GM19324 (cell line): ENCODE measurements around the gene CCL5.
"Not testable (repeated sequence)": the region's sequence is repeated elsewhere in the genome, so short reads cannot be mapped to it uniquely, and the experiment has no call there.

Source experiments
- ATAC-seq: cut with Tn5 transposase; IDR thresholded peaks from one replicate; pipeline ENCODE4 v1.9.1; 2021; ENCODE audit warnings: mild to moderate bottlenecking, moderate library complexity; ENCODE audit not compliant: unreplicated experiment, low FRiP score

CCL5 gene

DNA sequence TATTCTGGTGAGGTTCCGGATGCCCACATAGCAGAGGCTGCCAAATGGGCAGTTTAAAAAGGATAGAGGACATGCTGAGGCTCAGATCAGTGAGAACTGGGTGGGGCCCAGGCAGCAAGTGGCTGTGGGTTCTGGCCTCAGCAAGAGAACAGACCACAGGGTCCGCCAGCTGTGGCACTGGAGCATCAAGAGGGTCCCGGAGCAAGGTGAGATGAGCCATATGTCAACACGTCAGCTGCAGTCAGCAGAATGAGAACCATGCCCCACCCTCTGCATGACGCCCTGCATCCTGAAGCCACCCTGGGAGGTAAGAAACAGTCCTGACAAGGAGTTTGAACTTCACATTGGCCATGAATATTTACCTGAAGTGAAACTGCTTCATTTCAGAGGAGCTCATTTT is 20.1 kb upstream of the CCL5 start:
- ATAC-seq = no peak

DNA sequence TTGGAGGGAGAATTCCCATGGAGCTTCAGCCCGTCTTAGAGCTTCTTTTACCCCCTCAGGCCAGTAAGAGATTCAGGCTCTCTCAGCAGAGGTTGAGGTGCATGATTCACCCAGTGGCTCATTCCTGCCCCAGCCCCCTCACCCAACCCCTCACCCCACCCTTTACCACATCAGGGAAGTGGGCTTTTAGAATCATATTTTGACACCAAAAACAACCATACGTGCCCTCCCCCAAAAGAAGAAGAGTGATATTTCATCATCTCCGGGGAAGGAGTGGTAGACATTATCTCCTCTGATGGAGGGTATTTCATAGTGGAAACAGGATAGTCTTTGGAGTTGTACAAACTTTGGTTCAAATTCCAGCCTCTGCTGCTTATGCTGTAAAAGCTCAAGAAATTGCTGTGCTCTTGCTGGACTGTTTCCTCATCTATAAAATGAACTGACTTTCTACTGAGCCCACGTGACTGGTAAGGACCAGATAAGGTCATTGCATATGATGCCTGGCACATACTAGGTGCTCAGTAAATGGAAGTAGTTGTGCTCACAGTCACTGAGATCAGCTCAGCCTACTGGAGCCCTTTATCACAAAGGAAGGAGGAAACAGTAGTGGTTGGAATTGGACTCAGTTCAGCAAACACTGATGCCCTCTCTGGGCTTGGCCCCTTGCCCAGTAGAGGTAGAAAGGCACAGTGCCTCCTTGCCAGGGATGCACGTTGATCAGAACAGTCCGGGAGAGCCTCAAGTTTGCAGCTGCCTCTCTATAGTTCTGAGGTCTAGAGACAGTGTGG is 18.3 kb upstream of the CCL5 start:
- ATAC-seq = no peak

- ATAC-seq = not testable (repeated sequence)
Measured at GRCh38 chr17:35897772-35898171, 17.6 kb upstream of the CCL5 start.

DNA sequence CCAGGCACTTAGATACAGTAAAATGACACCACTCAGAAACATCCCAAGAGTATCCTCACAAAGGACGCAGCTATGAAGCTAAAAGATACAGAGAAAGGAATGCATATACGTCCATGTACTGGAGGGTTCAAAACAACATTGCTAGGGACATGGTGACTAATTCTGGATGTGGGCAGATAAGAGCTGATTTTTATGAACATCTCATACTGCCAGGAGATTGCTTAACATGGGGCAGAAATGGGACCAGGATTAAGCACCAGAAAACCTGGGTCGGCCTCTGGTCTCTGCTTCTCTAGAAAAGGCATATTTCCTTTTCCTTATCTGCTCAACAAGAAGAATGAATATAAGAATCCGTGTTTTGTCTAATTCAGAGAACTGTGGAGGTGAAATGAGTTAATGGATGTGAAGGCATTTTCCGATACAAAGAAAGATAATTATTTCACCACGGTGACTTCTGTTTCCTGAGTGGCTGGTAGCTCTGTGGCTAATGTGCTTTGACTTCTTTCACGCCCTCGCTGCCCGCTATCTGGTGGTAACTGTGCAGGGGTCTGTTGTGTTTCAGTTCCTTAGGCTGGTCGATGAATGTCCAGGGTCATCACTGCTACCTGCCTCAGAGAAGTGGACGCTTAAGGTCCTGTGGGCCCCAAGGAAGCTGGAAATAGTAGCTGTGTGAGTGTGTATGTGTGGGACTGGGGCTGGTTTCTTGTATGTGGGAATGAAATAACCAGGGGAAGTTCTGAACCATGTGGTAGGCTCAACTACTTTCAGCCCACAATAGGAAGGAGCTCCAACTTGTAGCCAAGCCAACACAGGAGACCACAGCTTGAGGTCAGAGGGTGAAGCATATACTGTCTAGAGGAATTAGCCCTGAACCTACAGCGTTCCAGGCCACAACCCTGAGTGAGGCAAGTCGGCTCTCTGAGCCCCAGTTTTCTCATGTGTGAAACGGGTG is 15.8 kb upstream of the CCL5 start:
- no peak for ATAC-seq

- ATAC-seq = no peak
Measured at GRCh38 chr17:35894206-35894605, 14.0 kb upstream of the CCL5 start.

DNA sequence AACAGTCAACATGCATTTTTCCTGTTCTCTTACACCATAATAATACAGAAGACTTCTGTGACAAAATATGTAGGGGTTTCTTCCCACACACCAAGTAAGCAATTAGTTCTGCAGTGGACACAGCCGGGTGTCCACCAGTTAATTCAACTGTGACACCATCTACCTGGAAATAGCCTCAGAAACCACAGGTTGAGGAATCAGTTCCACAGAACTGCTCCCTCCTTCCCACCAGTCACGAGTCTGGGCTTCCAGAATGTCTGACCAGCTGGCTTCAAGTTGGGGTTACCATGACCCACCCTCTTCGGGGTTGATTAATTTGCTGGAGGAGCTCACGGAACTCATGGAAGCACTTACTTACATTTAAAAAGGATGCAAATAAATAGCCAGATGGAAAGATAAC is 13.6 kb upstream of the CCL5 start:
- ATAC-seq = no peak

- no peak for ATAC-seq
Measured at GRCh38 chr17:35892091-35893035, 12.2 kb upstream of the CCL5 start.

DNA sequence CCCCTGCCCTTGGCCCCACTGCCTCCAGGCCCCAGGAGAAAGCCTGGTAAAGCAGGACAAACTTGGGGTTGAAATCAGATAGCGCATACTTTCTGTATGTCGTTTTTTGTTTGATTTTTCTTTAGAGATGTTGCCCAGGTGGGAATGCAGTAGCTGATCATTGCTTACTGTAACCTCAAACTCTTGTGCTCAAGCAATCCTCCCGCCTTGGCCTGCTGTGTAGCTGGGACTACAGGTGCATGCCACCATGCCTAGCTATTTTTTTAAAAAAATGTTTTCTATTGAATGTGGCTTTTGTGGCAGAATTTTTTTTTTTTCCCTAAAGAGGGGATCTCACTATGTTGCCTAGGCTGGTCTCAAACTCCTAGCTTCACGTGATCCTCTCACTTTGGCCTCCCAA is 11.1 kb upstream of the CCL5 start:
- no peak for ATAC-seq

- peak; percentile 53 for ATAC-seq
Measured at GRCh38 chr17:35890774-35891155, 10.6 kb upstream of the CCL5 start.

- no peak for ATAC-seq
Measured at GRCh38 chr17:35889818-35890773, 9.9 kb upstream of the CCL5 start.

- no peak for ATAC-seq
Measured at GRCh38 chr17:35889241-35889640, 9.1 kb upstream of the CCL5 start.

GRCh38 chr17:35878361-35878760 is 1.8 kb downstream of the CCL5 start:
- no peak for ATAC-seq

DNA sequence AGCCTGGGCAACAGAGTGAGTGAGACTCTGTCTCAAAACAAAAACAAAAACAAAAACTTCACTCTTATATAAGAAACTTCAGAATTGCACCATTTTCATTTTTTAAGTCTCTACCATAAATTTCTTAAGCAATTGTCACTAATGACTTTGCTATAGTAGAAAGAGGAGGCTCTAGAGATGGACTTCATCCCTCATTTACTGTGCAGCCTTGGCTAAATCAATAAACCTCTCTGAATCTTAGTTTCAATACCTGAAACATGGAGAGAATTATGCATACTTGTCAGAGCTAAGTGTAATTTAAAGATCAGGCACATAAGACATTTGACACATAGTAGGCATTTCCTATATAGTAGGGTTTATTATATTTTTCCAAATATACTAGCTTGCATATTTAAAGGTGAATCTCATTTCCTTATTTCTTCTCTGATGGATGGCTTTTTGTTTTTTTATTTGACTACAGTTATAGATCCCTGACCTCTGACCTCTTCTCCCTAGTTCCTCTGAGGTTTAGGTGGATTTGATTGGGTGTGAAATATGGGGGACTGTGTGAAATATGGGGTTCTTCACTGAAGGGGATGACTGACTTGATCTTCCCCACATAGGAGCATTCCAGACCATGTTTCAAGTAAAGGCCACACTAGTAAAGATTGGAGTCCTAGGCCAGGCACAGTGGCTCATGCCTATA is 2.7 kb downstream of the CCL5 start:
- ATAC-seq = no peak

DNA sequence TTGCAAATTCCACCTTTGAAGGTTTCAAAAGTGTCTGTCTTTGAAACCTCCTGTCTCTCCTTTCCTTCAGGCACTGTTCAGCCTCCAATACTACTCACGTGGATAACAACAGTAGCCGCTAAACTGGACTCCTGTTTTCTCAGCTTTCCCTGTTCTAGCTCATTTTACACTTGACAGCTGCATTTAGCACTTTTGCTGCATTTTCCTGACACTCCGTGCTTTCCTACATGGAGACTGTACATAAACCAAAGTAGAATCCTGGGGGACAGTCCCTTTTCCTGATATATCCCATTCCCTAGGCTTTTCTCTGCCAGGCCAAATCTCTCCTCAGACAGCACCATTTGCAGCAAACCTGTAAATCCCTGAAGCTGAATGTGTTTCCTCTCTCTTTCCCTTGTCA is 3.6 kb downstream of the CCL5 start:
- no peak for ATAC-seq

DNA sequence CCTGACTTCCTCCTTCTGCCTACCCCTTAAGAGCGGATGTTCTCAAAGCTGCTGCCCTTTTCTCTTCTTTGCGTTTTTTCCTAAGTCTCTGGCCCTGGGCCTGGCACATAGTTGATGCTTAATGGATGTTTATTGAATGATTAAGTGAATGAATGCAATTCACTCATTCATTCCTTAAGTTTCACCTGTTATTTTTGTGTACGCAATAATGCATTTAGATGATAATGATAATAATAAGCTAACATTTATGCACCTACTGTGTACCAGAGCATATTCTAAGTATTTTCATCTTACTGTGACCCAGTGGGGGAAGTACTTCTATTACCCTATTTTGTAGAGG is 4.4 kb downstream of the CCL5 start:
- no peak for ATAC-seq

GRCh38 chr17:35875072-35875799 is 4.9 kb downstream of the CCL5 start:
- ATAC-seq = no peak

GRCh38 chr17:35872196-35872980 is 7.8 kb downstream of the CCL5 start:
- no peak for ATAC-seq
